Measurements from ENCODE around the gene ETV2. TPM values are rescaled to one million over a fixed set of nuclear protein-coding genes. Genes with fewer than 3 reads are reported as not detected.

ETV2 gene
- polyA plus RNA-seq, 1 of the 3 experiments (the other 2 are of a cell fraction), result 1.6 TPM

- H3K4me1 ChIP-seq (ENCODE audit: control insufficient read depth in 1 of 2, insufficient read depth in 2 of 2, low read depth in 1 of 2, low read length in 1 of 2), result no peaks in the 10 kb centered on the region; a peak in 1 of 4 replicates
- no peak overlapping the region for H3K9ac ChIP-seq
- H3K79me2 ChIP-seq (ENCODE audit: insufficient read depth), result no peaks in the 10 kb centered on the region
- 3% methylated on average over 1 of the region's 1 CpG for WGBS (ENCODE audit: low lambda C conversion rate)
- H3K9me3 ChIP-seq, result no peaks in the 10 kb centered on the region
- POLR2A ChIA-PET, result no interaction called here
- H4K20me1 ChIP-seq (ENCODE audit: insufficient read depth), result no peaks in the 10 kb centered on the region
- CTCF ChIA-PET, result no interaction called here
- no peak for DNase-seq
- no peak overlapping the region for H2AFZ ChIP-seq (ENCODE audit: low read depth)
- TF ChIP-seq RFX5 (IDR thresholded peaks at IDR 0.05; ENCODE audit: low read length) (no peak), CHD2 (IDR thresholded peaks at IDR 0.05; ENCODE audit: low read length, partially characterized antibody) (no peak), IRF3 (IDR thresholded peaks at IDR 0.05; ENCODE audit: low read depth, low read length) (no peak), TEAD4 (IDR thresholded peaks at IDR 0.05; ENCODE audit: borderline replicate concordance, insufficient read depth) (no peak), JUND (IDR thresholded peaks at IDR 0.05) (no peak), YY1 (IDR thresholded peaks at IDR 0.05; ENCODE audit: low read depth) (no peak), RCOR1 (IDR thresholded peaks at IDR 0.05; ENCODE audit: low read length) (no peak), TCF12 (IDR thresholded peaks at IDR 0.05) (no peak), RAD21 (IDR thresholded peaks at IDR 0.05; ENCODE audit: low read length) (no peak), EP300 (IDR thresholded peaks at IDR 0.05; ENCODE audit: borderline replicate concordance in 1 of 2, low read depth in 1 of 2, low read length in 1 of 2) (no peak), EZH2phosphoT487 (IDR thresholded peaks at IDR 0.05; ENCODE audit: borderline replicate concordance, low read depth) (no peak), FOXM1 (IDR thresholded peaks at IDR 0.05; ENCODE audit: low read depth) (no peak), SIN3A (IDR thresholded peaks at IDR 0.05; ENCODE audit: borderline replicate concordance, low read depth, low read length) (no peak), FOXJ3 (CRISPR knock-in tag; IDR thresholded peaks at IDR 0.05) (no peak)
- no peak overlapping the region for H3K27ac ChIP-seq (ENCODE audit: low read depth in 2 of 2, low read length in 1 of 2)
- peaks cover 37% of the 10 kb centered on the region; the same call in 1 of the 2 replicates for H3K27me3 ChIP-seq (ENCODE audit: insufficient read depth)
- H3K9me2 ChIP-seq, result no peaks in the 10 kb centered on the region
- H3F3A ChIP-seq (replicated peaks; ENCODE audit: insufficient read depth), result no peaks in the 10 kb centered on the region
- no peak overlapping the region for H3K4me3 ChIP-seq (ENCODE audit: low read depth in 2 of 2, low read length in 1 of 2)
- no peaks in the 10 kb centered on the region for H3K36me3 ChIP-seq (replicated peaks in 1 of 2; ENCODE audit: control insufficient read depth in 1 of 2, insufficient read depth in 2 of 2, low read length in 1 of 2)
- no peak overlapping the region for H3K4me2 ChIP-seq
These were observed 29.1 kb downstream of the ETV2 start for GRCh38 chr19:35670686-35671085.

- POLR2A ChIA-PET, result no interaction called here
- Histone ChIP-seq H3K9ac (no peak overlapping the region), H3K27me3 (ENCODE audit: insufficient read depth) (peaks cover 47% of the 10 kb centered on the region; the same call in 1 of the 2 replicates), H3K4me3 (ENCODE audit: low read depth in 2 of 2, low read length in 1 of 2) (no peak overlapping the region), H3K9me3 (no peaks in the 10 kb centered on the region), H2AFZ (ENCODE audit: low read depth) (no peak overlapping the region), H3K27ac (ENCODE audit: low read depth in 2 of 2, low read length in 1 of 2) (no peak overlapping the region), H3K4me2 (no peak overlapping the region), H3K4me1 (ENCODE audit: control insufficient read depth in 1 of 2, insufficient read depth in 2 of 2, low read depth in 1 of 2, low read length in 1 of 2) (no peaks in the 10 kb centered on the region; a peak in 1 of 4 replicates), H4K20me1 (ENCODE audit: insufficient read depth) (no peaks in the 10 kb centered on the region), H3F3A (replicated peaks; ENCODE audit: insufficient read depth) (no peaks in the 10 kb centered on the region), H3K9me2 (no peaks in the 10 kb centered on the region), H3K36me3 (replicated peaks in 1 of 2; ENCODE audit: control insufficient read depth in 1 of 2, insufficient read depth in 2 of 2, low read length in 1 of 2) (no peaks in the 10 kb centered on the region), H3K79me2 (ENCODE audit: insufficient read depth) (no peaks in the 10 kb centered on the region)
- WGBS (ENCODE audit: low lambda C conversion rate), result 23% methylated on average over 3 of the region's 3 CpGs
- CTCF ChIA-PET, result interaction anchor here (2.7 kb wide), 1 partner anchor 21 kb away, joined by 10 read pairs; no protein-coding TSS in a partner anchor
- TF ChIP-seq ELF1 (IDR thresholded peaks at IDR 0.05), result no peak
- TF ChIP-seq RFX5 (IDR thresholded peaks at IDR 0.05; ENCODE audit: low read length), result no peak
- TF ChIP-seq RCOR1 (IDR thresholded peaks at IDR 0.05; ENCODE audit: low read length), result no peak
- TF ChIP-seq MEF2A (IDR thresholded peaks at IDR 0.05; ENCODE audit: borderline replicate concordance, low read depth), result no peak
- TF ChIP-seq EP300 (IDR thresholded peaks at IDR 0.05; ENCODE audit: borderline replicate concordance in 1 of 2, low read depth in 1 of 2, low read length in 1 of 2), result no peak
- TF ChIP-seq NFIC (IDR thresholded peaks at IDR 0.05; ENCODE audit: borderline replicate concordance), result no peak
- TF ChIP-seq SMC3 (IDR thresholded peaks at IDR 0.05; ENCODE audit: low read depth, low read length), result no peak
- no peak for TF ChIP-seq ZBTB33 (IDR thresholded peaks at IDR 0.05; ENCODE audit: borderline replicate concordance, low read depth)
- TF ChIP-seq FOXM1 (IDR thresholded peaks at IDR 0.05; ENCODE audit: low read depth), result no peak
- no peak for TF ChIP-seq POLR2AphosphoS5 (IDR thresholded peaks at IDR 0.05; ENCODE audit: low read depth, low read length)
- no peak for TF ChIP-seq TCF12 (IDR thresholded peaks at IDR 0.05)
- no peak for TF ChIP-seq GABPA (IDR thresholded peaks at IDR 0.05; ENCODE audit: low read depth)
- no peak for TF ChIP-seq USF1 (IDR thresholded peaks at IDR 0.05; ENCODE audit: borderline replicate concordance, low read depth)
- no peak for TF ChIP-seq GATA2 (CRISPR knock-in tag; IDR thresholded peaks at IDR 0.05)
- DNase-seq, result no peak
These were observed 30.3 kb downstream of the ETV2 start for GRCh38 chr19:35671818-35672217.

Measured in SK-N-SH (cell line).